Esophagus muscularis mucosa (tissue), 4 donors: ENCODE results near the gene VEPH1. TPM values are rescaled to one million over a fixed set of nuclear protein-coding genes. Genes with fewer than 3 reads are reported as not detected.

Experiments
- DNase-seq: peaks from one replicate; pipeline ENCODE4 v3.0.0-alpha.2; 2017; ENCODE audit errors: extremely low spot score
- H3K27ac ChIP-seq, 4 donors: fragments of 200-600 bp; sonication (generic); replicated peaks in 1 of 4; 1 replicate in 3 of 4; 2 replicates in 1 of 4; pipeline ENCODE4 v1.5.1; 2016 to 2019; ENCODE audit warnings: mild to moderate bottlenecking in 1 of 4
- H3K27me3 ChIP-seq, 4 donors: fragments of 200-600 bp; sonication (generic); one replicate each; pipeline versions ENCODE4 v1.5.1 to v1.6.0; 2016 to 2019
- H3K36me3 ChIP-seq, 4 donors: fragments of 200-600 bp; sonication (generic); one replicate each; pipeline ENCODE4 v1.5.1; 2016 to 2019
- H3K4me1 ChIP-seq, 4 donors: fragments of 200-600 bp; sonication (generic); one replicate each; pipeline ENCODE4 v1.5.1; 2016 to 2019
- H3K4me3 ChIP-seq, 4 donors: fragments of 200-600 bp; sonication (generic); 1 replicate in 2 of 4; 2 replicates in 2 of 4; pipeline ENCODE4 v1.5.1; 2016 to 2019; ENCODE audit warnings: mild to moderate bottlenecking in 4 of 4, moderate library complexity in 1 of 4
- H3K9me3 ChIP-seq, 4 donors: fragments of 200-600 bp; sonication (generic); 1 replicate in 3 of 4; 2 replicates in 1 of 4; pipeline ENCODE4 v1.5.1; 2016 to 2019
- CTCF ChIP-seq, 3 experiments: fragments of 200-600 bp in 2 of 3; fragments of 450-650 bp in 1 of 3; sonication (generic) in 2 of 3; IDR thresholded peaks; one replicate each; pipeline ENCODE4 v1.5.1; 2017 to 2019; ENCODE audit warnings: antibody characterized with exemption in 3 of 3, mild to moderate bottlenecking in 2 of 3, moderate library complexity in 1 of 3
- EP300 ChIP-seq: sonication (generic); formaldehyde crosslinking; IDR thresholded peaks from one replicate; pipeline ENCODE4 v1.6.1; 2017; ENCODE audit warnings: antibody characterized with exemption
- POLR2A ChIP-seq: fragments of 450-650 bp; IDR thresholded peaks from one replicate; pipeline ENCODE4 v1.6.1; 2017; ENCODE audit warnings: antibody characterized with exemption, moderate library complexity, mild to moderate bottlenecking, low read depth
- POLR2AphosphoS5 ChIP-seq, 2 donors: sonication (generic); formaldehyde crosslinking; IDR thresholded peaks; one replicate each; pipeline ENCODE4 v1.6.1; 2017; ENCODE audit warnings: antibody characterized with exemption in 2 of 2
- WGBS: methylation state at CpG from one replicate; pipeline ENCODE4 v1.1.5; 2018; 5-methylcytosine and 5-hydroxymethylcytosine counted together
- intact Hi-C: fragments of 100-400 bp; cut with DNase I; formaldehyde crosslinking; loops from one replicate; pipeline ENCODE4 v1.15.1; 2023
- total RNA-seq, 4 donors: library from RNA; depleted of rRNA; stranded (reverse); fragments of >200 nt; gene quantifications; one replicate each; pipeline versions ENCODE4 v1.1.0 to v1.2.1, GENCODE V29; 2016

The VEPH1 gene
- total RNA-seq, 4 donors from 2014 or later: 0.23 to 1.2 (median 0.52) TPM; not detected in 1

- TF ChIP-seq EP300 (no peak), POLR2A (no peak), CTCF (IDR thresholded peaks at IDR 0.05) (no peak), POLR2AphosphoS5 (IDR thresholded peaks at IDR 0.05) (no peak)
- Histone ChIP-seq H3K27ac (no peak overlapping the region), H3K4me1 (peaks cover 0 to 7% (median 2%) of the 10 kb centered on the region in 4 donors), H3K9me3 (no peaks in the 10 kb centered on the region), H3K36me3 (no peaks in the 10 kb centered on the region), H3K4me3 (no peak overlapping the region), H3K27me3 (no peaks in the 10 kb centered on the region)
- intact Hi-C loops: no loop called here
- no peak for DNase-seq
- 80% methylated on average over 1 of the region's 1 CpG for WGBS
Observed at GRCh38 chr3:157379525-157380140, 123.6 kb downstream of the VEPH1 start.

- Histone ChIP-seq H3K36me3 (no peaks in the 10 kb centered on the region), H3K4me3 (no peak overlapping the region), H3K9me3 (no peaks in the 10 kb centered on the region), H3K27ac (no peak overlapping the region), H3K27me3 (no peaks in the 10 kb centered on the region), H3K4me1 (no peaks in the 10 kb centered on the region)
- TF ChIP-seq POLR2A (no peak), POLR2AphosphoS5 (IDR thresholded peaks at IDR 0.05) (no peak), EP300 (no peak), CTCF (IDR thresholded peaks at IDR 0.05) (no peak)
- WGBS: 67% methylated on average over 5 of the region's 5 CpGs
- intact Hi-C loops: no loop called here
- DNase-seq: no peak
Observed at GRCh38 chr3:157376603-157377300, 126.5 kb downstream of the VEPH1 start.

GRCh38 chr3:157375342-157375986 lies 127.8 kb downstream of the VEPH1 start:
- intact Hi-C loops: no loop called here

GRCh38 chr3:157374933-157375332 lies 128.3 kb downstream of the VEPH1 start:
- H3K4me3 ChIP-seq: no peak overlapping the region
- TF ChIP-seq EP300 (no peak), POLR2AphosphoS5 (IDR thresholded peaks at IDR 0.05) (no peak), POLR2A (no peak), CTCF (IDR thresholded peaks at IDR 0.05) (no peak)
- H3K9me3 ChIP-seq: no peaks in the 10 kb centered on the region
- no peaks in the 10 kb centered on the region for H3K27me3 ChIP-seq
- no peaks in the 10 kb centered on the region for H3K36me3 ChIP-seq
- DNase-seq: no peak
- intact Hi-C loops: no loop called here
- 88% methylated on average over 3 of the region's 3 CpGs for WGBS
- peaks cover 0 to 4% (median 0%) of the 10 kb centered on the region in 4 donors for H3K4me1 ChIP-seq
- no peak overlapping the region for H3K27ac ChIP-seq

More at GRCh38 chr3:157375342-157375986, 127.8 kb downstream of the VEPH1 start:
- WGBS: 67% methylated on average over 4 of the region's 4 CpGs
- Histone ChIP-seq H3K36me3 (no peaks in the 10 kb centered on the region), H3K27me3 (no peaks in the 10 kb centered on the region), H3K9me3 (no peaks in the 10 kb centered on the region), H3K27ac (no peak overlapping the region), H3K4me1 (no peaks in the 10 kb centered on the region), H3K4me3 (no peak overlapping the region)
- no peak for TF ChIP-seq POLR2A
- TF ChIP-seq POLR2AphosphoS5 (IDR thresholded peaks at IDR 0.05): no peak
- DNase-seq: no peak

GRCh38 chr3:157373783-157374182 lies 129.4 kb downstream of the VEPH1 start:
- no peak for TF ChIP-seq POLR2AphosphoS5 (IDR thresholded peaks at IDR 0.05)
- no peak for TF ChIP-seq POLR2A
- TF ChIP-seq EP300: no peak
- no peak for TF ChIP-seq CTCF (IDR thresholded peaks at IDR 0.05)
- no peak overlapping the region for H3K27ac ChIP-seq
- intact Hi-C loops: no loop called here
- H3K27me3 ChIP-seq: no peaks in the 10 kb centered on the region
- no peaks in the 10 kb centered on the region for H3K9me3 ChIP-seq
- peaks cover 0 to 7% (median 1%) of the 10 kb centered on the region in 4 donors for H3K4me1 ChIP-seq
- no peak for DNase-seq
- H3K4me3 ChIP-seq: no peak overlapping the region
- H3K36me3 ChIP-seq: no peaks in the 10 kb centered on the region
- WGBS: 85% methylated on average over 6 of the region's 6 CpGs
